ENCODE results near the gene HMCES. TPM values are rescaled to one million over a fixed set of nuclear protein-coding genes. Genes with fewer than 3 reads are reported as not detected.

Gene HMCES
- total RNA-seq, 4 donors from 2014 or later = 2.0 to 42.9 (median 28.3) TPM

- no peak for TF ChIP-seq CTCF (IDR thresholded peaks at IDR 0.05)
- TF ChIP-seq POLR2A (IDR thresholded peaks at IDR 0.05) = no peak
- Histone ChIP-seq H3K36me3 (no peaks in the 10 kb centered on the region), H3K4me1 (no peaks in the 10 kb centered on the region), H3K27me3 (no peaks in the 10 kb centered on the region), H3K27ac (peak overlapping the region; percentile 79 to 81), H3K9me3 (no peaks in the 10 kb centered on the region), H3K4me3 (no peak overlapping the region)
- DNase-seq = no peak
- intact Hi-C loops (cut with DNase I; ENCODE audit: low total_unique reads) = no loop called here
These were observed 26.2 kb downstream of the HMCES start for GRCh38 chr3:129304962-129305222.

- peak; percentile 90 to 93 for DNase-seq
- Histone ChIP-seq H3K36me3 (no peaks in the 10 kb centered on the region), H3K4me1 (no peaks in the 10 kb centered on the region), H3K9me3 (no peaks in the 10 kb centered on the region), H3K27ac (peak overlapping the region; percentile 79 to 81), H3K27me3 (no peaks in the 10 kb centered on the region), H3K4me3 (peak overlapping the region; percentile 12 to 20)
- TF ChIP-seq POLR2A (IDR thresholded peaks at IDR 0.05) (peak; percentile 49 to 62), CTCF (IDR thresholded peaks at IDR 0.05) (peak in 3 of 4 experiments; percentile 1 to 21 (median 7))
- intact Hi-C loops (cut with DNase I; ENCODE audit: low total_unique reads) = no loop called here
These were observed 27.0 kb downstream of the HMCES start for GRCh38 chr3:129305592-129306091.

GRCh38 chr3:129308636-129309035 lies 30.0 kb downstream of the HMCES start:
- Histone ChIP-seq H3K36me3 (no peaks in the 10 kb centered on the region), H3K9me3 (no peaks in the 10 kb centered on the region), H3K27ac (no peak overlapping the region), H3K4me1 (no peaks in the 10 kb centered on the region), H3K4me3 (no peak overlapping the region), H3K27me3 (no peaks in the 10 kb centered on the region)
- TF ChIP-seq CTCF (IDR thresholded peaks at IDR 0.05) (no peak), POLR2A (IDR thresholded peaks at IDR 0.05) (no peak)
- intact Hi-C loops (cut with DNase I; ENCODE audit: low total_unique reads) = no loop called here
- DNase-seq = no peak

GRCh38 chr3:129310111-129311011 lies 31.7 kb downstream of the HMCES start:
- Histone ChIP-seq H3K9me3 (no peaks in the 10 kb centered on the region), H3K36me3 (no peaks in the 10 kb centered on the region), H3K27ac (no peak overlapping the region), H3K4me1 (no peaks in the 10 kb centered on the region), H3K4me3 (no peak overlapping the region), H3K27me3 (no peaks in the 10 kb centered on the region)
- intact Hi-C loops (cut with DNase I; ENCODE audit: low total_unique reads) = no loop called here
- TF ChIP-seq POLR2A (IDR thresholded peaks at IDR 0.05) = no peak
- no peak for TF ChIP-seq CTCF (IDR thresholded peaks at IDR 0.05)
- no peak for DNase-seq

- Histone ChIP-seq H3K9me3 (no peaks in the 10 kb centered on the region), H3K4me3 (no peak overlapping the region), H3K27me3 (no peaks in the 10 kb centered on the region), H3K36me3 (no peaks in the 10 kb centered on the region), H3K4me1 (no peaks in the 10 kb centered on the region), H3K27ac (no peak overlapping the region)
- TF ChIP-seq POLR2A (IDR thresholded peaks at IDR 0.05) (no peak), CTCF (IDR thresholded peaks at IDR 0.05) (no peak)
- DNase-seq = no peak
- intact Hi-C loops (cut with DNase I; ENCODE audit: low total_unique reads) = no loop called here
These were observed 32.6 kb downstream of the HMCES start for GRCh38 chr3:129311054-129311902.

Data from uterus (tissue), 4 donors.